Heart right ventricle (tissue), 16 donors: Measurements from ENCODE around the gene VPS13D. TPM values are rescaled to one million over a fixed set of nuclear protein-coding genes. Genes with fewer than 3 reads are reported as not detected.

Experiments
- ATAC-seq, 8 donors: fragments of 200-7000 bp; cut with Tn5 transposase; one replicate each; pipeline ENCODE4 v1.9.1; 2020; ENCODE audit warnings: mild to moderate bottlenecking in 8 of 8, moderate library complexity in 8 of 8, moderate number of reproducible peaks in 1 of 8
- DNase-seq, 2 donors: peaks; one replicate each; pipeline ENCODE4 v3.0.0-alpha.2; 2020
- H3K27ac ChIP-seq, 10 donors: fragments of 200-600 bp; sonication (generic) in 2 of 10; one replicate each; pipeline versions ENCODE4 v1.5.0 to v1.8.0; 2020 to 2022; ENCODE audit warnings: mild to moderate bottlenecking in 3 of 10
- H3K27me3 ChIP-seq, 7 donors: fragments of 200-600 bp; one replicate each; pipeline ENCODE4 v1.8.0; 2021 to 2022; ENCODE audit warnings: mild to moderate bottlenecking in 2 of 7
- H3K36me3 ChIP-seq, 9 donors: fragments of 200-600 bp; sonication (generic) in 1 of 9; one replicate each; pipeline versions ENCODE4 v1.5.0 to v1.8.0; 2020 to 2022; ENCODE audit warnings: mild to moderate bottlenecking in 2 of 9
- H3K4me1 ChIP-seq, 9 donors: fragments of 200-600 bp; sonication (generic) in 1 of 9; one replicate each; pipeline versions ENCODE4 v1.5.0 to v1.8.0; 2020 to 2022; ENCODE audit warnings: mild to moderate bottlenecking in 4 of 9
- H3K4me3 ChIP-seq, 10 donors: fragments of 200-600 bp; sonication (generic) in 2 of 10; one replicate each; pipeline versions ENCODE4 v1.5.0 to v1.8.0; 2020 to 2022; ENCODE audit warnings: mild to moderate bottlenecking in 7 of 10, moderate library complexity in 2 of 10
- H3K9me3 ChIP-seq, 11 donors: fragments of 200-600 bp in 10 of 11; sonication (generic) in 2 of 11; one replicate each; pipeline versions ENCODE4 v1.5.0 to v1.8.0; 2013 to 2022; ENCODE audit warnings: mild to moderate bottlenecking in 2 of 11, control low read depth in 1 of 11, moderate library complexity in 1 of 11
- WGBS, 2 donors: extraction: QIAGEN DNeasy Blood & Tissue Kit; methylation state at CpG; one replicate each; pipeline ENCODE4 v1.1.7; 2013; ENCODE audit warnings: inconsistent platforms in 1 of 2; 5-methylcytosine and 5-hydroxymethylcytosine counted together
- intact Hi-C, 10 donors: fragments of 100-400 bp; cut with DNase I; formaldehyde crosslinking; loops; one replicate each; pipeline versions ENCODE4 v1.11.1 to v1.14.2; 2022
- polyA plus RNA-seq, 2 donors: library from polyadenylated mRNA; stranded (reverse); fragments of 200-250 nt; gene quantifications; one replicate each; pipeline ENCODE4 v1.2.3, GENCODE V29; 2013
- total RNA-seq, 10 donors: library from RNA; stranded (reverse); fragmentation: NEBNext Ultra II Directional in 3 of 10; extraction: Animal tissue kit (Norgen Biotek cat#: 25700) in 3 of 10; gene quantifications; one replicate each; pipeline versions ENCODE4 v1.2.1 to v1.2.4, GENCODE V29; 2021 to 2023
- TF ChIP-seq, protein P1 (sequence below), 9 donors: fragments of 200-600 bp; sonication (generic) in 2 of 9; IDR thresholded peaks; one replicate each; pipeline versions ENCODE4 v1.5.0 to v1.8.0; 2021 to 2022; ENCODE audit warnings: antibody characterized with exemption in 9 of 9, mild to moderate bottlenecking in 5 of 9, moderate library complexity in 1 of 9
- donor health status: Arrhythmogenic right ventricular cardiomyopathy.
- donor health status: ischemic (EF 13 %, LVEDD 7.1; RV severe dilation, severe dysfunction).
- donor health status: healthy with polysubstance abuse.
- donor health status: DM: no; HTN: yes; CAD: no.
- donor health status: DM: no; HTN: no; CAD: no.
- donor health status: ischemic (EF 25% LVEDD 6.9; RV normal size, moderate dysfunction).
- donor health status: ischemic (EF 25% LVEDD 5.7; RV mildly dilated, moderate dysfunction).
- donor health status: healthy.
- donor health status: DM: yes; HTN: yes; CAD: no.
- donor health status: Ischemic cardiomyopathy.
- donor health status: ischemic (EF 35%, LVEDD 5.7; RV mildly dilated, moderate dysfunction).
- donor health status: nonischemic (EF 11% LVEDD 7.7; RV severe dilation, severe dysfunction).
- donor health status: DM: yes; HTN: yes; CAD: no.
- donor health status: PGD.
- donor health status: ischemic (EF 29% LVEDD 5.4; RV normal size, mild dysfunction).
- donor health status: nonischemic (EF 23%, LVEDD 6.1; RV moderate dilation, normal function).

Gene VPS13D
- total and polyA plus RNA-seq, 12 donors, result 36.9 to 161 (median 83.3) TPM

- Histone ChIP-seq H3K4me3 (no peak overlapping the region), H3K4me1 (peaks cover 16 to 54% (median 43%) of the 10 kb centered on the region in 9 donors), H3K36me3 (peaks cover 0 to 67% (median 14%) of the 10 kb centered on the region in 9 donors), H3K27me3 (no peaks in the 10 kb centered on the region), H3K27ac (peak overlapping the region in 6 of 10 donors; percentile 10 to 78 (median 62)), H3K9me3 (peaks cover 0 to 8% (median 0%) of the 10 kb centered on the region in 11 donors)
- WGBS, 2 donors, result 71 to 83% methylated on average over 5 of the region's 5 CpGs
- TF ChIP-seq, protein P1, sequence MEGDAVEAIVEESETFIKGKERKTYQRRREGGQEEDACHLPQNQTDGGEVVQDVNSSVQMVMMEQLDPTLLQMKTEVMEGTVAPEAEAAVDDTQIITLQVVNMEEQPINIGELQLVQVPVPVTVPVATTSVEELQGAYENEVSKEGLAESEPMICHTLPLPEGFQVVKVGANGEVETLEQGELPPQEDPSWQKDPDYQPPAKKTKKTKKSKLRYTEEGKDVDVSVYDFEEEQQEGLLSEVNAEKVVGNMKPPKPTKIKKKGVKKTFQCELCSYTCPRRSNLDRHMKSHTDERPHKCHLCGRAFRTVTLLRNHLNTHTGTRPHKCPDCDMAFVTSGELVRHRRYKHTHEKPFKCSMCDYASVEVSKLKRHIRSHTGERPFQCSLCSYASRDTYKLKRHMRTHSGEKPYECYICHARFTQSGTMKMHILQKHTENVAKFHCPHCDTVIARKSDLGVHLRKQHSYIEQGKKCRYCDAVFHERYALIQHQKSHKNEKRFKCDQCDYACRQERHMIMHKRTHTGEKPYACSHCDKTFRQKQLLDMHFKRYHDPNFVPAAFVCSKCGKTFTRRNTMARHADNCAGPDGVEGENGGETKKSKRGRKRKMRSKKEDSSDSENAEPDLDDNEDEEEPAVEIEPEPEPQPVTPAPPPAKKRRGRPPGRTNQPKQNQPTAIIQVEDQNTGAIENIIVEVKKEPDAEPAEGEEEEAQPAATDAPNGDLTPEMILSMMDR (IDR thresholded peaks at IDR 0.05), result peak in 1 of 9 donors; percentile 2
- DNase-seq (no peak), ATAC-seq (no peak)
- intact Hi-C loops, result loop anchor here (1.0 to 10.0 kb wide), 6 partner anchors 54 to 217 kb away; partner anchors contain the start of gene DHRS3 (in 4 of the 10)
Observed at GRCh38 chr1:12407962-12408454, 178.2 kb downstream of the VPS13D start.

DNA sequence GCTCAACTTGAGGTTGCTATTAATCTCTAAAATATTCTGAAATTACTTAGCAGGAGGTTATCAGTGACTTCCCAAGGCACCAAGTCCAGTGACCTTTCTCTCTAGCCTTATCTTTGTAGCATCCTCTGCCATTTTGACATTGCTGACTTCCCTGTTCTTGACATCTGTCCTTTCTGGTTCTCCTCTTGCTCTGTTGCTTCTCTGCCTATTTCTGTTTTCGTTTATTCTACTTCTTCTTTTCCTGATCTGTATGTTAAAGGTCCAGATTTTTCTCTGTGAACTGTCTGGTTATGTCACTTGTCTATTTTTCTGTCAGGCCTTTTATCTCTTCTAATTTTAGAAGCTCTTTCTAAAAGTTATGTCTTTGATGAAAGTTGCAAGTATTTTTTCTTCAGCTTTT lies 178.8 kb downstream of the VPS13D start:
- DNase-seq (no peak), ATAC-seq (no peak)
- intact Hi-C loops, result loop anchor here in 4 of 10 donors (5.0 to 10.0 kb wide), 3 partner anchors 54 to 216 kb away; partner anchors contain the start of gene DHRS3 (in 1 of the 4)
- WGBS, 2 donors, result 32 to 37% methylated on average over 1 of the region's 1 CpG
- no peaks in the 10 kb centered on the region for H3K27me3 ChIP-seq
- H3K36me3 ChIP-seq, result peaks cover 0 to 64% (median 14%) of the 10 kb centered on the region in 9 donors
- peak overlapping the region in 5 of 10 donors; percentile 25 to 78 (median 67) for H3K27ac ChIP-seq
- H3K4me1 ChIP-seq, result peaks cover 16 to 54% (median 43%) of the 10 kb centered on the region in 9 donors
- TF ChIP-seq, protein P1 (IDR thresholded peaks at IDR 0.05), result no peak
- H3K9me3 ChIP-seq, result peaks cover 0 to 8% (median 0%) of the 10 kb centered on the region in 11 donors
- no peak overlapping the region for H3K4me3 ChIP-seq

GRCh38 chr1:12409681-12410080 lies 179.9 kb downstream of the VPS13D start:
- Histone ChIP-seq H3K9me3 (peaks cover 0 to 8% (median 0%) of the 10 kb centered on the region in 11 donors), H3K27ac (peak overlapping the region in 1 of 10 donors; percentile 4), H3K36me3 (peaks cover 0 to 64% (median 6%) of the 10 kb centered on the region in 9 donors), H3K27me3 (no peaks in the 10 kb centered on the region), H3K4me1 (peaks cover 16 to 54% (median 43%) of the 10 kb centered on the region in 9 donors), H3K4me3 (no peak overlapping the region)
- WGBS, 2 donors, result 80 to 84% methylated on average over 2 of the region's 2 CpGs
- DNase-seq (no peak), ATAC-seq (no peak)
- TF ChIP-seq, protein P1 (IDR thresholded peaks at IDR 0.05), result no peak
- intact Hi-C loops, result loop anchor here in 4 of 10 donors (5.0 to 10.0 kb wide), 4 partner anchors 53 to 215 kb away; partner anchors contain the start of gene DHRS3 (in 1 of the 4)

DNA sequence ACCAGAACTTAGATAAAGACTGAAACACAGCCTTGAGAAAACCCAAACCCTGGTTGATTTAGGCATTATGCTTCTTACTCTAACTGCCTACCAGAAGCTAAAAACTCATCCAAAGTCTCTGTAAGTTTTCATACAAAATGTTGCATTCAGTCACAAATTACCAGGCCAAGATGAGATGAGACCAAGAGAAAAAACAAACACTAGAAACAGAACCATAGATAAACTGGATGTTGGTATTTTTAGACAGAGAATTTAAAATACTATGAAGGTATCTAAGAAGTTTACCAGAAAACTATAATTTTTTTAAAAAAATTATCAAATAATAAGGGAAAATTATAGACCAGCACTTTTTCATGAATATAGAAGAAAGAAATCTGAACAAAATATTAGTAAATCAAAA lies 180.5 kb downstream of the VPS13D start:
- H3K4me1 ChIP-seq, result peaks cover 16 to 48% (median 38%) of the 10 kb centered on the region in 9 donors
- no peak for DNase-seq
- H3K4me3 ChIP-seq, result no peak overlapping the region
- ATAC-seq, result no peak
- H3K36me3 ChIP-seq, result peaks cover 0 to 64% (median 4%) of the 10 kb centered on the region in 9 donors
- intact Hi-C loops, result loop anchor here in 1 of 10 donors (10.0 kb wide), 1 partner anchor 74 kb away; no protein-coding TSS in a partner anchor
- no peaks in the 10 kb centered on the region for H3K27me3 ChIP-seq
- TF ChIP-seq, protein P1 (IDR thresholded peaks at IDR 0.05), result no peak
- peaks cover 0 to 8% (median 0%) of the 10 kb centered on the region in 11 donors for H3K9me3 ChIP-seq
- no peak overlapping the region for H3K27ac ChIP-seq
